Liver (tissue), 3 donors: ENCODE data around the gene CST3.

Source experiments
- EGR1 ChIP-seq, 2 donors: IDR thresholded peaks; 2 replicates each; pipeline ENCODE4 v1.6.1; 2016 to 2018; ENCODE audit warnings: antibody characterized with exemption in 2 of 2, low read depth in 2 of 2
- GABPA ChIP-seq, 2 donors: IDR thresholded peaks in 1 of 2; conservative IDR thresholded peaks in 1 of 2; 2 replicates each; pipeline ENCODE4 v1.6.1; 2016; ENCODE audit warnings: antibody characterized with exemption in 2 of 2, mild to moderate bottlenecking in 1 of 2, moderate library complexity in 1 of 2
- HNF4G ChIP-seq: IDR thresholded peaks from 2 replicates; pipeline ENCODE4 v1.6.1; 2016; ENCODE audit warnings: antibody characterized with exemption
- JUND ChIP-seq, 2 donors: IDR thresholded peaks; 2 replicates each; pipeline ENCODE4 v1.6.1; 2016; ENCODE audit warnings: antibody characterized with exemption in 2 of 2
- NR2F2 ChIP-seq: IDR thresholded peaks from 2 replicates; pipeline ENCODE4 v1.6.1; 2016; ENCODE audit warnings: antibody characterized with exemption
- RAD21 ChIP-seq, 2 donors: IDR thresholded peaks; 2 replicates each; pipeline ENCODE4 v1.6.1; 2016; ENCODE audit warnings: antibody characterized with exemption in 2 of 2, mild to moderate bottlenecking in 2 of 2
- SP1 ChIP-seq: IDR thresholded peaks from 2 replicates; pipeline ENCODE4 v1.6.1; 2018; ENCODE audit warnings: antibody characterized with exemption, mild to moderate bottlenecking
- TAF1 ChIP-seq: conservative IDR thresholded peaks from 2 replicates; pipeline ENCODE4 v1.6.1; 2016; ENCODE audit warnings: antibody characterized with exemption, mild to moderate bottlenecking
- YY1 ChIP-seq: IDR thresholded peaks from 2 replicates; pipeline ENCODE4 v1.6.1; 2016; ENCODE audit warnings: antibody characterized with exemption, mild to moderate bottlenecking
- TF ChIP-seq, protein P1 (sequence below): fragments of 150-350 bp; IDR thresholded peaks from 2 replicates; pipeline ENCODE4 v1.5.1; 2017; ENCODE audit warnings: improper control_type of control experiment, low read depth, low read length; ENCODE audit not compliant: missing input control
- TF ChIP-seq, protein P2 (sequence below): IDR thresholded peaks from 2 replicates; pipeline ENCODE4 v1.6.1; 2016; ENCODE audit warnings: antibody characterized with exemption
- TF ChIP-seq, protein P3 (sequence below): IDR thresholded peaks from 2 replicates; pipeline ENCODE4 v1.6.1; 2016; ENCODE audit warnings: antibody characterized with exemption
- TF ChIP-seq, protein P4 (sequence below): IDR thresholded peaks from 2 replicates; pipeline ENCODE4 v1.6.1; 2016; ENCODE audit warnings: antibody characterized with exemption, mild to moderate bottlenecking
- TF ChIP-seq, protein P5 (sequence below): IDR thresholded peaks from 2 replicates; pipeline ENCODE4 v1.6.1; 2016; ENCODE audit warnings: antibody characterized with exemption
- donor health status: healthy.
- donor health status: healthy.

DNA sequence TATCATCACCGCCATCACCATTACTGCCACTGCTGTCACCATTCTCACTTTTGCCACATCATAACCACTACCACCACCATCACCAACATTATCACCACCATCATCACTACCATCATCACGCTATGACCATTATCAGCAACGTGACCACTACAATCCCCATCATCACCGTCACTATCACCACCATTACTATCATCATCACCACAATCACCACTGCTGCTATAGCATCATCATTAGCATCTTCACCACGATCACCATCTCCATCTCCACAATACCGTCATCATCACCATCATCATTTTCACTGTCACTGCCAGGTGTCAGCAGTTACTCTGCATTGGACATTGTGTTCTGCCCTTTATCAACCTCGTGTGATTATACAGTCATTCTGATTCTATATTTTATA is 32.1 kb upstream of the CST3 start:
- TF ChIP-seq, protein P1, sequence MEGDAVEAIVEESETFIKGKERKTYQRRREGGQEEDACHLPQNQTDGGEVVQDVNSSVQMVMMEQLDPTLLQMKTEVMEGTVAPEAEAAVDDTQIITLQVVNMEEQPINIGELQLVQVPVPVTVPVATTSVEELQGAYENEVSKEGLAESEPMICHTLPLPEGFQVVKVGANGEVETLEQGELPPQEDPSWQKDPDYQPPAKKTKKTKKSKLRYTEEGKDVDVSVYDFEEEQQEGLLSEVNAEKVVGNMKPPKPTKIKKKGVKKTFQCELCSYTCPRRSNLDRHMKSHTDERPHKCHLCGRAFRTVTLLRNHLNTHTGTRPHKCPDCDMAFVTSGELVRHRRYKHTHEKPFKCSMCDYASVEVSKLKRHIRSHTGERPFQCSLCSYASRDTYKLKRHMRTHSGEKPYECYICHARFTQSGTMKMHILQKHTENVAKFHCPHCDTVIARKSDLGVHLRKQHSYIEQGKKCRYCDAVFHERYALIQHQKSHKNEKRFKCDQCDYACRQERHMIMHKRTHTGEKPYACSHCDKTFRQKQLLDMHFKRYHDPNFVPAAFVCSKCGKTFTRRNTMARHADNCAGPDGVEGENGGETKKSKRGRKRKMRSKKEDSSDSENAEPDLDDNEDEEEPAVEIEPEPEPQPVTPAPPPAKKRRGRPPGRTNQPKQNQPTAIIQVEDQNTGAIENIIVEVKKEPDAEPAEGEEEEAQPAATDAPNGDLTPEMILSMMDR = no peak
- TF ChIP-seq TAF1 (no peak), JUND (IDR thresholded peaks at IDR 0.05) (no peak), GABPA (IDR thresholded peaks at IDR 0.05 in 1 of 2, conservative IDR thresholded peaks at IDR 0.05 in 1 of 2) (no peak), YY1 (no peak), RAD21 (IDR thresholded peaks at IDR 0.05) (no peak), SP1 (no peak), HNF4G (no peak), EGR1 (IDR thresholded peaks at IDR 0.05; ENCODE audit: low read depth in 2 of 2) (no peak), NR2F2 (no peak)
- TF ChIP-seq, protein P2, sequence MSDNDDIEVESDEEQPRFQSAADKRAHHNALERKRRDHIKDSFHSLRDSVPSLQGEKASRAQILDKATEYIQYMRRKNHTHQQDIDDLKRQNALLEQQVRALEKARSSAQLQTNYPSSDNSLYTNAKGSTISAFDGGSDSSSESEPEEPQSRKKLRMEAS = no peak
- TF ChIP-seq, protein P3, sequence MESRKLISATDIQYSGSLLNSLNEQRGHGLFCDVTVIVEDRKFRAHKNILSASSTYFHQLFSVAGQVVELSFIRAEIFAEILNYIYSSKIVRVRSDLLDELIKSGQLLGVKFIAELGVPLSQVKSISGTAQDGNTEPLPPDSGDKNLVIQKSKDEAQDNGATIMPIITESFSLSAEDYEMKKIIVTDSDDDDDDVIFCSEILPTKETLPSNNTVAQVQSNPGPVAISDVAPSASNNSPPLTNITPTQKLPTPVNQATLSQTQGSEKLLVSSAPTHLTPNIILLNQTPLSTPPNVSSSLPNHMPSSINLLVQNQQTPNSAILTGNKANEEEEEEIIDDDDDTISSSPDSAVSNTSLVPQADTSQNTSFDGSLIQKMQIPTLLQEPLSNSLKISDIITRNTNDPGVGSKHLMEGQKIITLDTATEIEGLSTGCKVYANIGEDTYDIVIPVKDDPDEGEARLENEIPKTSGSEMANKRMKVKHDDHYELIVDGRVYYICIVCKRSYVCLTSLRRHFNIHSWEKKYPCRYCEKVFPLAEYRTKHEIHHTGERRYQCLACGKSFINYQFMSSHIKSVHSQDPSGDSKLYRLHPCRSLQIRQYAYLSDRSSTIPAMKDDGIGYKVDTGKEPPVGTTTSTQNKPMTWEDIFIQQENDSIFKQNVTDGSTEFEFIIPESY = no peak
- TF ChIP-seq, protein P4, sequence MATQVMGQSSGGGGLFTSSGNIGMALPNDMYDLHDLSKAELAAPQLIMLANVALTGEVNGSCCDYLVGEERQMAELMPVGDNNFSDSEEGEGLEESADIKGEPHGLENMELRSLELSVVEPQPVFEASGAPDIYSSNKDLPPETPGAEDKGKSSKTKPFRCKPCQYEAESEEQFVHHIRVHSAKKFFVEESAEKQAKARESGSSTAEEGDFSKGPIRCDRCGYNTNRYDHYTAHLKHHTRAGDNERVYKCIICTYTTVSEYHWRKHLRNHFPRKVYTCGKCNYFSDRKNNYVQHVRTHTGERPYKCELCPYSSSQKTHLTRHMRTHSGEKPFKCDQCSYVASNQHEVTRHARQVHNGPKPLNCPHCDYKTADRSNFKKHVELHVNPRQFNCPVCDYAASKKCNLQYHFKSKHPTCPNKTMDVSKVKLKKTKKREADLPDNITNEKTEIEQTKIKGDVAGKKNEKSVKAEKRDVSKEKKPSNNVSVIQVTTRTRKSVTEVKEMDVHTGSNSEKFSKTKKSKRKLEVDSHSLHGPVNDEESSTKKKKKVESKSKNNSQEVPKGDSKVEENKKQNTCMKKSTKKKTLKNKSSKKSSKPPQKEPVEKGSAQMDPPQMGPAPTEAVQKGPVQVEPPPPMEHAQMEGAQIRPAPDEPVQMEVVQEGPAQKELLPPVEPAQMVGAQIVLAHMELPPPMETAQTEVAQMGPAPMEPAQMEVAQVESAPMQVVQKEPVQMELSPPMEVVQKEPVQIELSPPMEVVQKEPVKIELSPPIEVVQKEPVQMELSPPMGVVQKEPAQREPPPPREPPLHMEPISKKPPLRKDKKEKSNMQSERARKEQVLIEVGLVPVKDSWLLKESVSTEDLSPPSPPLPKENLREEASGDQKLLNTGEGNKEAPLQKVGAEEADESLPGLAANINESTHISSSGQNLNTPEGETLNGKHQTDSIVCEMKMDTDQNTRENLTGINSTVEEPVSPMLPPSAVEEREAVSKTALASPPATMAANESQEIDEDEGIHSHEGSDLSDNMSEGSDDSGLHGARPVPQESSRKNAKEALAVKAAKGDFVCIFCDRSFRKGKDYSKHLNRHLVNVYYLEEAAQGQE = no peak
- TF ChIP-seq, protein P5, sequence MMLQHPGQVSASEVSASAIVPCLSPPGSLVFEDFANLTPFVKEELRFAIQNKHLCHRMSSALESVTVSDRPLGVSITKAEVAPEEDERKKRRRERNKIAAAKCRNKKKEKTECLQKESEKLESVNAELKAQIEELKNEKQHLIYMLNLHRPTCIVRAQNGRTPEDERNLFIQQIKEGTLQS = no peak
